Dermis blood vessel endothelial cell (primary cell): ENCODE results near the gene RPIA. TPM values are rescaled to one million over a fixed set of nuclear protein-coding genes. Genes with fewer than 3 reads are reported as not detected.
A peak's percentile ranks its signal among the peaks of the same experiment; 100 is the strongest.
"Not testable (repeated sequence)": the region's sequence is repeated elsewhere in the genome, so short reads cannot be mapped to it uniquely, and the experiment has no call there.

Experiments used
- DNase-seq: peaks from one replicate; pipeline ENCODE4 v3.0.0; 2010
- total RNA-seq: library from RNA; depleted of rRNA; stranded (reverse); fragments of >200 nt; gene quantifications from 2 replicates; pipeline ENCODE4 v1.2.3, GENCODE V29; 2014

RPIA gene
- total RNA-seq, 1 donor from 2014 or later = 16.5 TPM

GRCh38 chr2:88736437-88736836, 45.0 kb downstream of the RPIA start:
- DNase-seq = no peak

GRCh38 chr2:88737385-88737784, 45.9 kb downstream of the RPIA start:
- DNase-seq = peak; percentile 96

GRCh38 chr2:88738271-88738670, 46.8 kb downstream of the RPIA start:
- peak; percentile 93 for DNase-seq

- DNase-seq = peak; percentile 92
Measured at GRCh38 chr2:88739985-88740600, 48.6 kb downstream of the RPIA start.

- no peak for DNase-seq
Measured at GRCh38 chr2:88746929-88747490, 55.5 kb downstream of the RPIA start.

GRCh38 chr2:88747990-88748389, 56.5 kb downstream of the RPIA start:
- DNase-seq = no peak

GRCh38 chr2:88751768-88752167, 60.3 kb downstream of the RPIA start:
- no peak for DNase-seq

- peak; percentile 60 for DNase-seq
Measured at GRCh38 chr2:88753833-88754584, 62.5 kb downstream of the RPIA start.

GRCh38 chr2:88754585-88755320, 63.3 kb downstream of the RPIA start:
- peak; percentile 37 for DNase-seq

GRCh38 chr2:88755836-88756235, 64.4 kb downstream of the RPIA start:
- no peak for DNase-seq

GRCh38 chr2:88757025-88757424, 65.6 kb downstream of the RPIA start:
- DNase-seq = no peak

- DNase-seq = not testable (repeated sequence)
Measured at GRCh38 chr2:88758702-88759101, 67.2 kb downstream of the RPIA start.

GRCh38 chr2:88760819-88761598, 69.5 kb downstream of the RPIA start:
- DNase-seq = no peak

GRCh38 chr2:88764141-88764849, 72.8 kb downstream of the RPIA start:
- DNase-seq = no peak

- no peak for DNase-seq
Measured at GRCh38 chr2:88764850-88765153, 73.3 kb downstream of the RPIA start.

- peak; percentile 50 for DNase-seq
Measured at GRCh38 chr2:88765154-88765888, 73.8 kb downstream of the RPIA start.

GRCh38 chr2:88765889-88766481, 74.5 kb downstream of the RPIA start:
- DNase-seq = not testable (repeated sequence)

- no peak for DNase-seq
Measured at GRCh38 chr2:88770016-88770415, 78.5 kb downstream of the RPIA start.

- DNase-seq = not testable (repeated sequence)
Measured at GRCh38 chr2:88773233-88774028, 82.0 kb downstream of the RPIA start.

GRCh38 chr2:88789213-88789612, 97.7 kb downstream of the RPIA start:
- DNase-seq = not testable (repeated sequence)
